ENCODE results near the gene HHIPL2.
A peak's percentile ranks its signal among the peaks of the same experiment; 100 is the strongest.

The HHIPL2 gene

DNA sequence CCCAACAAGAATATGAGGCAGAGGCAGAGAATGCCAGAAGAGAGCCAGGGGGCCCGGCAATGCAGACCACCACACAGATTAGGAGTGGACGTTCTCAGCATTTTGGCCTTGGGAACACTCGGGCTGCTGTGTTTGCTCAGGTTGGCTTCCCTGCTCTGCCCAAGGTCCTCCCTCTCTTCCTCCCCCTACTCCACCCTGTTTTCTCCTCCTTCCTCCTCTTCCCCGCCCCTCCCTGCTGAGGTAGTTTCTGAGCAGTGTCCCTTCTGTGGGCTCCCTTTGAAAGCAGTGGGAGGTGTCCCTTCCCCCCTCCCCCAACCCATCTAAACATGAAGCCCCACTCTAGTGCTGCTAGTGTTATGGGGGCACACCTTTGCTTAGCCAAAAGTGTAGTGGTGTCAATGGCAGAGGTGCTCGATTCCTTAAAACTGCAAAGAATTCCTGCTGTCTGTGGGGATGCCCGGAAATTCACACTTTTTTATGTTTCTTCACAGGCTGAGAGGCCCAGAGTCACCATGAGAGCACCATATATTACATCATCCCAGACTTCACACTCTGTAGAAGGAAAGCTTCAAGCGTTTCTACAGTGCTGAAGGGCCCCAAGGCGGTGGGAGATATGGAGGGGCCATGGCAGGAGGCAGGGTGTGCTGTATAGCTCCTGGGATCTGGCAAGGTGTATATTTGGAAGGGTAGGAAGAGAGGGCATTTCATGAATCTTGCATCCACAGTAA is at the start of gene HHIPL2:
HHIPL2 (minus strand) TSS at position 161 of the 728 bp plus-strand sequence; CDS start at position 101, 60 bp downstream.
- no peak for DNase-seq

DNA sequence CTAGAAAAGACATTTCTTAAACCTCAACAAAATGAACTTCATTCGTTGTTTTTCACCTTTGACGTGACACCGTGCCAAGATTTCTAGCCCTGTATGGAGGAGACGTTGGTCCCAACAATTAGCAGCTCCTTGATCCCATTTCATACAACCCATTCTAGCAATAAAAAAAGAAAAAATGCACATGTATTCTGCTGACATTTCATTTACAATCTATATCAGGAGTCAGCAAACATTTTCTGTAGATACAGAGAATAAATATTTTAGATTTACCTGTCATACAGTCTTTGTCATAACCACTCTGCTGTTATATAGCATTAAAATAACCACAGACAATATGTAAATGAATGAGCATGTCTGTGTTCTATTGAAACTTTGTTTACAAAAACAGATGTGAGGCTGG is 48.8 kb upstream of the HHIPL2 start:
- no peak for DNase-seq

DNA sequence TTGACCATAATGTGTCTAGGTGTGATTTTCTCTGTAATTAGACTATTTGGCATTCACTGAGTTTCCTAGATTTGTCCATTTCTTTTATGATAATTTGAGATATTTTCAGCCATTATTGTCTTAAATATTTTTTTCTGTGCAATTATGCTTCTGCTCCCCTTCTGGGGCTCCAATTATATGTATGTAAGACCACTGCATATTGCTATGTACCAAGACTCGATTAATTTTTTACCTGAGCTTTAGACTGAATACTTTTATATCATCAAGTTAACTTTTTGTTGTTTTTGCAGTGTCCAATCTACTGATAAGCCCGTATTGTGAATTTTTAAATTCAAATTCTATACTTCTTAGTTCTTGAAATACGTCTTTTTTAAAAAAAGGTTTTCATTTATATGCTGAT is 46.9 kb upstream of the HHIPL2 start:
- no peak for DNase-seq

DNA sequence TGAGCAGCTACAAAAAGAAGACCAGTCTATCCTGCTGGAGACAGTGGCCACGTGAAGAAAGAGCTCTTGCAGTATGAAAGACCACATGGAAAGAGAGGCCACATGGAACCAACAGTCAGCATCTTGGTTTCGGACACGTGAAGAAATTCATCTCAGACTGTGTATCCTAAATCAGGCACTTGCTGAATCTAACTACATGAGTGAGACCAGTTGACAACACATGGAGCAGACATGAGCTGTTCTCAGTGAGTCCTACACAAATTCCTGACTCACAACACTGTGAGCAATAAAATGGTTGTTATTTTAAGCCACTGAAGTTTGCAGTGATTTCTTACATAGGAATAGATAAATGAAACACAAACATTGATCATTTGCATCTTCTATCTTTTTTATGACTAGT is 44.3 kb upstream of the HHIPL2 start:
- DNase-seq, result no peak

DNA sequence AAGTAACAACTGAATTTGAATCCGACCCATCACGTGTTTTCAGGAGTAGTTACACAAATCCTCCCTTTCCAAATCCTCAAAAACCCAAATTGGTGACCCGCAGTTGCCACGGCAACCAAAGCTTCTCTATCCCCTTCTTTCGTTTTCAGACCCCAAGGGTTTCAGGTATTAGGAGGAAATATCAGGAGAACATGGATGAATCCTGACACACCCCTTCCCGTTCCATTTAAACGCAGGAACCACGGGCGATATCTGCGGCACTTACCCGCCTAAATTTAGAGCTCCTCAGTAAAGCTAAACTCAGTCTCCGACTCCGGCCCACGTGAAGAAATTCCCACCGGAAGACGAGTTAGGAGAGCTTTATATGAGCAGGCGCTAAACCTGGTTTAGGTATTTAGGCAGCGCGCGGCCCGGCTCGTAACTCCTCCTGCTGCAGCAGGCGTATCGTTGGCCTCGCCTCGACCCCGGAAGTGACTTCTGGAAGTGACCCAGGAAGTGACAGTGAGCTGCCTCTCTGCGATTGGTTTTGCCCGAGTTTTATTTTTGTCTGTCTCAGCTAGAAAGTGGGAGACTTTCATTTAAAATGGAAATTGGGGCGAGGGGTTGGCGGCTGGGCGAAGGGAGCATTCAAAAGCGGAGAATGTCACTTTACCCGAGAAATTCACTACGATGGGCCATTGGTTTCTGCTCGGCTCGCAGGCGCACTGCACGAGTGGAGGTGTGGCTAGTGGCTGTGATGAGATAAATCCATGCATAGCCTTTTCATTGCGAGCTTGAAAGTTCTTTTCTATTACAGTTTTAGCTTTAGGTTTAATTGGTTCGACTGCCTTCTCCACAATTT is 41.8 kb upstream of the HHIPL2 start, which contains the start of gene TAF1A:
TAF1A (minus strand) TSS at position 472 of the 841 bp plus-strand sequence.
- DNase-seq, result peak; percentile 94

DNA sequence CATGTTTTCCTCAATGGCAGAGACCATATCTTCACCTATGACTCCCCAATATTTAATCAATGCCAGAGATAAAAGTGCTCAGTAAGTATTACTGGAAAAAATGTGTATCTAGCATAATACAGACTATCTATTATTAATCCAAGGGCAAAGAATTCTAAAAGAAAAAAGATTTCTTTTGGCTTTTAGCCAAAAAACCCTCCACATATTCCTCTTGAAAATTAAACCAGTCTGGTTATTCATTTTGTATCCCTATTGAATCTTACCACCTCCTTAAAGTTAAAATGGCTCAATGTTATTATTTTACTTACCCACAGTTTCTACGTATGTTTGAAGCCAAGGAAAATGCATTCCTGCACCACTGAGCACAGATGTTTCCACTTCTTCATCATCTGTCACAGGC is 40.2 kb upstream of the HHIPL2 start:
- DNase-seq, result no peak

DNA sequence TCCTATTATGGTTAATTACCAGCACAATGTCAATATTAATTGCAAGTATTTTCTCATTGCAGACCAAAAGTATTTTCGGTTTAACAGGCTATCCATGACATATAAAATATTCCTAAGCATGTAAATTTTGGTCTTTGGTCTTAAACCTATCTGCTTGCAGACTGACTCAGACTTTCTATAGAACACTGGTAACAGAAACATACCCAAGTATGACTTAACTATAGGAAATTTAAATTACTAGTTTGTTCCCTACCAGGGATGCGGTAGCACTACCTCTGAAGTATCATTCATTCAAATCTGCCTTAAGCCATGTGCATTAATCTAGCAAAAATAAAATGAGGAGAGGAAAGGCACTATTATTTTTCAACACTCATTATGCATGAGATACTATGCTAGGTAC is 38.9 kb upstream of the HHIPL2 start:
- DNase-seq, result no peak

DNA sequence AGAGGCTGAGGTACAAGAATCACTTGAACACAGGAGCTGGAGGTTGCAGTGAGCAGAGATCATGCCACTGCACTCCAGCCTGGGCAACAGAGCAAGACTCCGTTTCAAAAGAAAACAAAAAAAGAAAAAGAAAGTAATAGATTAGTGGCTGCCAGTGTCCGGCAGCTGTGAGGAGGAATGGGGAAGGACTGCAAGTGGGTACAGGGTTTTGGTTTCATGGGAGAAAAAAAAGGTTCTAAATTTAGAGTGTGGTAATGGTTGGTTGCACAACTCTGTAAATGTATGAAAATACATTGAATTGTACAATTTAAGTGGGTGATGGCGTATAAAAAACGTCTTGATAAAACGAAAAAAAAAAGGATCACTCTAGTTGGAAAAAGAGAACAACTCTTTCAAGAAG is 35.2 kb upstream of the HHIPL2 start:
- DNase-seq, result peak; percentile 14

DNA sequence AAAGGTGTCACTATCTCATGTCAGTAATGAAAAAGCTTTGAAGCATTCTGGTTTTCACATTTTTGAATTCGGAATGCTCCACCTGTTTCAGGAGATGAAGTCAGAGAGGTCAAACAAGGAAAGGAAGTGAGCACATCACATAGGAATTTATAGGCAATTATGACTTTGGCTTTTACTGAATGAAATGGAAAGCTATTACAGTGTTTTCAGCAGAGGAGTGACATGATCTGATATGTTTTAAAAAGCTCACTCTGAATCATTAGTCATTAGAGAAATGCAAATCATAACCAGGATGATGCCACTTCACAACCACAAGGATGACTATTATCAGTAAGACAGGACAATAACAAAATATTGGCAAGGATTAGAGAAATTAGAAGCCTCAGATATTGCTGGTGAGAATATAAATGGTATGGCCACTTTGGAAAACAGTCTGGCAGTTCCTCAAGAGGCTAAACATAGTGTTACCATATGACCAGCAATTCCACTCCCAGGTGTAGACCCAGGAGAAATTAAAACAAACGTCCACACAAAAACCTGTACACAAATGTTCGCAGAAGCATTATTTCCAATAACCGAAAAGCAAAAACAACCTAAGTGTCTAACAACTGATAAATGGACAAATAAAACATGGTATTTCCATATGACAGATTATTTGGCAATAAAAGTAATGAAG is 34.3 kb upstream of the HHIPL2 start:
- DNase-seq, result no peak

DNA sequence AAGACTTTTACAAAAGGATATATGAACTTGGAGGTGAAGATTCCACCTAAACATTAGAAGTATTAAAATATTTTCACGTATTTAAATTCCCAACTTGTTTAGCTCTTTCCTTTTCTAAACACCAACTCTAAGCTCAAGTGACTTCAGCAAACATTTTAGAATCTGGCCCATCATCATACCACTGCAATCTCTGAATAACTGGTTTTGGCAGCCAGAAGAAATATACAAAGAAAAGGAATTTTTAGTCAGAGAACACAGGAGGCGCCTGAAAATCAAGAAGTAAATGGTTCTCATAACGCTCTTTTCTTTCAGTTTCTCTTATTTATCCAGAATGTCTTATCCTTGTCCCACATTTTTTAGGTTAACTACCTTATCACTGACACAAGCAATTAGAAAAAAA is 31.4 kb upstream of the HHIPL2 start:
- no peak for DNase-seq

DNA sequence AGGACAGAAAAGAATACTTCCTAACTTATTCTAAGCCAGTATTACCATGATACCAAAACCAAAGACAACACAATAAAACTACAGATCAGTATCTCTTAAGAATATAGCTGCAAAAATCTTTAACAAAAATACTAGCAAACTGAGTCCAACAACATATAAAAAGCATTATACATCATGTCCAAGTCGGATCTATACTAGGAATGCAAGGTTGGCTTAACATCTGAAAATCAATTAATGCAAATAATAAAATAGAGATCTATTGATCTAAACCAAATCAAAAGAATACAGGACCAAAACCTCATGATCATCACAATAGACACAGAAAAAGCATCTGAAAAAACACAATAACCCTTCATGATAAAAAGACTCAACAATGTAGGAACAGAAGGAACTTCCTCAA is 22.9 kb upstream of the HHIPL2 start:
- DNase-seq, result no peak

DNA sequence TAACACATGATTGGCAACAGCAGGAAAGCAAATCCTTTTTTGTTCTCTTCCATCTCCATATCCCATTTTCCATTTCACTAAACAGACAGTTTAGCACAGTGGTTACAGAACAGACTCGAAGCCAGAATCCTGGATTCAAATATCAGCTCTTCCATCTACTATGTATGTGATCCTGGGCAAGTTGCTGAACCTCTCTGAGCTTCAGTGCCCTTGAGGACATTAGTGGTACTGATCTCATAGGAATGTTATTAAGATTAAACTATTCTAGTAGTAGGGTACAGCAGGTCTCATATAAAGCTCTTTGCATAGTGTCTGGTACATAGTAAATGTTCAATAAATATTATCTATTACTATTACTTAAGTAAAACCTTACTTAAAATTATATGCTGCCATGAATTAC is 13.8 kb upstream of the HHIPL2 start:
- DNase-seq, result no peak

DNA sequence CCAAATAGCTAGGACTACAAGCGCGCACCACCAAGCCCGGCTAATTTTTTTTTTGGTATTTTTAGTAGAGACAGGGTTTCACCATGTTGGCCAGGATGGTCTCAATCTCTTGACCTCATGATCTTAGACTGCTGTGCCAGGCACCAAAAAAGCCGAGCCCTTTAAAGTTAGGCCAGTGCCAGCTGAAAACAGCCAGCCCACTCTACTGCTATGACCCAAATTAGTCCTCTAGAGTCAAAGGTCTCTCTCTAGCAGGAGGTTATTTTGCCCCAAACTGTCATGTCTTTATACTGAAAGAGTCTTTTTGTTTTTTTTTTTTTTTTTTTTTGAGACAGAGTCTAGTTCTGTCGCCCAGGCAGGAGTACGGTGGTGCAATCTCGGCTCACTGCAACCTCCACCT is 9.7 kb upstream of the HHIPL2 start:
- no peak for DNase-seq

DNA sequence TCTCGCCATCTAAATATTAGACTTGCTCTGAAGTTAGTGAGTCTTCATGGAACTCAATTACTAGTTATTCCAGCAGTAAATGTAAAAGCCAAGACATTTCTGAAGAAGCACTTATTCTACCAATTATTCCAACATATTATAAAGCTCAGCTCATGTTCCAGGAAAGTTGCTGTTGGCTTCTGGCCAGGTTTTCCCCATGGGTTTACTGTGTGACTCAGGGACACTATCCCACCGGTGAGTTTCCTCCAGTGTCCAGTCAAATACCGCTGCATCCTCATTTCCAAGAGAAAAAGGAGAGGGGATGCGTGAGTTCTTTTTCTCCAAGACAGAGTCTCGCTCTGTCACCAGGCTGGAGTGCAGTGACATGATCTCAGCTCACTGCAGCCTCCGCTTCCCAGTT is 9.2 kb upstream of the HHIPL2 start:
- no peak for DNase-seq

DNA sequence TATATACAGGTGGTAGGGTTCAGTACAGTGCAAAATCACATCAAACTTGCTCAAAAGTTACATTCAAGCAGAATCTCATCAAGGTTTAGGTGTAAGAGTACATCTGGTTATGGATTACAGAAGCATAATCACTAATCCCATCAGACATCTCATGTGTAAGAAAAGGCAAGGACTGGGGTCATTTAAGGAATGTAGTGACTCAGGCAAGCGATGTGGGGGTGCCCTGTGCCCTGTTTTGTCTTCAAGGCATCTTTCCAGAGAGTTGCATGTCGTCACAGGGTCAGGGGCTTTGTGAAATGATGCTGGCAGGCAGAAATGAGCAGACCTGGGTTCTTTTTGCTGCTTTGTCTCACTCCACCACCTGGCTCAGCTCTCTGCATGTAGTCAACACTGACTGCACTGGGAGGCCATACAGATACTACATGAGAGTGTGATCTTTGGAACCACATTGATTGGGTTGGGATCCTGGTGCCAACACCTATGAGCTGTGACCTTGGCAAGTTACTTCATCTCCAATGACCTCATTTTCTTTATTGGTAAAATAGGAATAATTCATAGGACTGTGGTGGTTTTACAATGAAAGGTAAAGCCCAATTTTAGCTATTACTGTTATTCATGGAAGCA is 8.2 kb upstream of the HHIPL2 start:
- DNase-seq, result no peak

DNA sequence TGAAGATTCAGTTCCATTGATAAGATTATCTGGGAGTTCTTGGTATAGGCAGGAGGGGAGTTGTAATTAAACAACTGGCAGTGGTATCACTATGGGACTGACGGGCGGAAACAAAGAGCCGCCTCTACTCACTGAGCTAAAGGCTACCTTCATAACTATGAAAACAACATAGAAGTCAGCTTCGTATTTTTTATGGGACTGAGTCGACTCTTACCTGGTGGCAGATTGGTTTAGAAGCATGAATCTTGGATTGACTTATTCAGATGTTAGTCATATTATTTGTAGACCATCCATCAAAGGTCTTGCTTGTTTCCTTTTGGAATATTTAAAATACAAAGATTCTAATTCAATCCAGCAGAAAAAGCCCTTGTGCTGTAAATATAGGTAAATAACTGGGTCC is 6.3 kb upstream of the HHIPL2 start:
- no peak for DNase-seq

DNA sequence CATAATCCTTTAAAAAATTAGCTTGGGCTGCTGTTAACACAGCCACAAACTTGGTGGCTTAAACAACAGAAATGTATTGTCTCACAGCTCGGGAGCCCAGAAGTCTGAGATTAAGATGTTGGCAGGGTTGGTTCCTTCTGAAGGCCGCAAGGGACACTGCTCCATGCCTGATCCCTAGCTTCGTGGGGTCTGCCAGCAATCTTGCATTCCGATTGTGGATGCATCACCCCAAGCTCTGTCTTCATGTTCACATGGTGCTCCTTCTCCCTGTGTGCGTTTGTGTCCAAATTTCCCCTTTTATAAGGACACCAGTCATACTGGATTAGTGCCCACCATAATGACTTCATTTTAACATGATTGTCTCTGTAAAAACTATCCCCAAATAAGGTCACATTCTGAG is 5.0 kb upstream of the HHIPL2 start:
- no peak for DNase-seq

DNA sequence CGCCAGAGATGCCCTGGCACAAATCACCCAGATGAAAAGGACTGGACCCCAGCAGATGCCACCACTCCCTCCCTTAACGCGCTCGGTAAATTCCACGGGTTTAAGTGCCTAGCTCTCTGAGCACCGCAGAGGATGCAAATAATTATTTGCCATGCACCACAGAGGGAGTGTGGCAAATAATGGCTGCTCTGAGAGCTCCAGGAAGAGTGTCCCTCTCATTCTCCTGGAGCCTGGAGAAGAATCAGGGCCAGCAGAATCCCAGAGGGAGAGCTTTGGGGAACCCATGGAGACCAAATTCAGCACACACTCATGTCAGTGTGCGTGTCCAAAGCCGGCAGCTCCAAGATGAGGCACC is 667 bp downstream of the HHIPL2 start:
- DNase-seq, result no peak

DNA sequence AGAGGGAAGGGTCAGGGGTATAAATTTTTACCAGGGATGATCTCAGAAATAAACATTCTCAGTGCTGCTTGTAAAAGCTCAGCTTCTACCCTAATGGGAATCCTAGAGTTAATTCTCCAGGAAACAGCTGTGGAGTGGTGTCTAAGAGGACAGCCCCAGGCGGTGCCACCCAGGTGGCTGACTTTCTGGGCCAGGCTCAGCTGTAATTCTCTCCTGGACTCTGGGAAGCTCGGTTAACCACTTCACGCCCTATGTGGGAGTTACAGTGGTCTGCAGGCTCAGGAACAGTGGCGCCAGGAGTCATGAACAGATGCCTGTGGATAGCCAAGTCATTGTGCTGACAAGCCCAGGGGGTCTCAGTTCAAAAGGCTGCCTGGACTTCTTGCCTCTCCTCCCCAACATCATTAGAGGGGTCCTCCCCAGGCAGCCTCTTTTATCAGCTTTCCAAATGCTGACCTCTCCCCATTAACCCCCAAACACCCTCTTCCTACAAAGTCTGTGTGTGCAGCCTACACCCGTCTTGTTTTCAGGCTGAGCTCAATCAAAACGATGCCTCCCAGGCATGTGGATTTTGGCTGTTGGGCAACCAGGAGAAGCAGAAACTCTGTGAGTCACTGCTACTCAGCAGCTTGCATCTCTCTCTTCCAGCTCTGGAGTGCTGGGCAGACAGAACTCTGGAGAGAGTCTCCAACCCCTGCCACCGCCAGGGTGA is 1.2 kb downstream of the HHIPL2 start:
- DNase-seq, result no peak

DNA sequence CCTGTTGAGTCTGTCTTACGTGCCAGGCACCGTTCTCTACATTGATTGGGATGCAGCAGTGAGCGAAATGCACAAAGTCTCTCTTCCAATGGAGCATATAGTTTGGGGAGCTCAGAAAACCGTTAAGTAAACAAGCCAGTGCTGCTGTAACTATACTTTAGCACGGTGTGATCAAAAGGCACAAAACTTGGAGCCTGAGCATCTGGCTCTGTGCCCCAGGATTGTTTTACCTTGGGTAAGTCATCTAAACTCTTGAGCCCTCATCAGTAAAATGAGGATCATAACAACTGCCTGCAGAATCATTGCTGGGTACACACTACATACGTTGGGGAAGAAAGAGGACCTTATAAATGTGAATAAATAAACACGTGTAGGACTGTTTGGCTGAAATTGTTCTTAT is 1.8 kb downstream of the HHIPL2 start:
- DNase-seq, result no peak

DNA sequence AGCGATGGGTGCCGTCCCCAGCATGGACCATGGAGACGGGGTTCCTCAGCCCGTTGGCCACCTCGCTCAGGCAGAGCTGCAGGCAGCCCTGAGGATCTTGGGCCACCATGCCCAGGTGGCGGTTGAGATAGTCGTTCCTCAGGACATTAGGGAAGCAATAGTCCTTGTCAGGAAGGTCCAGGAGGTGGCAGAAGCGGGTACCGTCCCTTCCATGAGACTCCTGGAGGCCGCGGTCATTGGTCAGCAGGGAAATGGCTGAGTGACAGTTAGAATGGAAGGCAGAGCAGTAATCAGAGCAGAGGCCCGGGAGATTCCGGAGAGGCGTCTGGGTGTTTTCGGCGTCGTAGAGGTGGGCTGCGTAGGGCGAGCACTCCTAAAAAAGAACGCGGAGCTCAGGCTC is 4.1 kb downstream of the HHIPL2 start:
- no peak for DNase-seq

DNA sequence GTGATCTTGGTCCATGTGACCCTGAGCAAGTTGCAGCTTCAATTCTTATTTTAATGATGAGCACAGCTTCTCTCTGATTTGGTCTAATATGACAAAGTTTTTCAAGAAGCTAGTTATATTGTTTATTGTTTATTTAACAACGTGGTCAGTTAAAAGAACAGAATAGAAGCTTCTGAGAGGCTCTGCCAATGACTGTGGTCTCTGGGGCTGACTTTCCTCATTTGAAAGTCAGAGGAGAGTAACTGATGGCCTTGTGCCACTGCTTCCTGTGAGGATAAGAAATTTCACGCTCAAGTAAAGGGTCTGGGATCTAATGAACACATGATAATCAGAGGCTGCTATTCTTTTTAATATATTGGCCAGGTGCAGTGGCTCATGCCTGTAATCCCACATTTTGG is 7.3 kb downstream of the HHIPL2 start:
- no peak for DNase-seq

All from hematopoietic multipotent progenitor cell treated with erythropoietin and hydrocortisone succinate and interleukin-3 and kit ligand, for 6 days (in vitro differentiated cells).